Liver (tissue), 9 donors: ENCODE data around the gene MYH11. TPM values are rescaled to one million over a fixed set of nuclear protein-coding genes. Genes with fewer than 3 reads are reported as not detected.

Experiments used
- DNase-seq: peaks from one replicate; pipeline ENCODE4 v3.0.0-alpha.2; 2017; ENCODE audit warnings: low spot score
- H3K27ac ChIP-seq, 2 donors: one replicate each; pipeline ENCODE4 v1.7.0; 2013; ENCODE audit warnings: inconsistent platforms in 2 of 2, low read length in 2 of 2, control low read depth in 1 of 2, low read depth in 1 of 2, mild to moderate bottlenecking in 1 of 2
- H3K27me3 ChIP-seq, 4 donors: one replicate each; pipeline versions ENCODE4 v1.6.1 to v1.7.0; 2013; ENCODE audit warnings: low read length in 3 of 4, inconsistent platforms in 1 of 4, mild to moderate bottlenecking in 1 of 4, moderate library complexity in 1 of 4; ENCODE audit not compliant: control insufficient read depth in 4 of 4, insufficient read depth in 4 of 4
- H3K36me3 ChIP-seq, 4 donors: one replicate each; pipeline versions ENCODE4 v1.6.1 to v1.7.0; 2013; ENCODE audit warnings: low read length in 3 of 4, mild to moderate bottlenecking in 3 of 4, low read depth in 1 of 4, moderate library complexity in 1 of 4; ENCODE audit not compliant: control insufficient read depth in 4 of 4, insufficient read depth in 3 of 4
- H3K4me1 ChIP-seq, 4 donors: one replicate each; pipeline versions ENCODE4 v1.6.1 to v1.7.0; 2013; ENCODE audit warnings: low read length in 3 of 4, mild to moderate bottlenecking in 3 of 4, moderate library complexity in 1 of 4; ENCODE audit not compliant: control insufficient read depth in 4 of 4, insufficient read depth in 4 of 4
- H3K4me3 ChIP-seq, 3 donors: one replicate each; pipeline versions ENCODE4 v1.6.1 to v1.7.0; 2013; ENCODE audit warnings: low read length in 3 of 3, control low read depth in 1 of 3, low read depth in 1 of 3, mild to moderate bottlenecking in 1 of 3
- H3K9ac ChIP-seq, 2 donors: one replicate each; pipeline ENCODE4 v1.7.0; 2013; ENCODE audit warnings: low read length in 2 of 2, mild to moderate bottlenecking in 2 of 2, moderate library complexity in 2 of 2, control low read depth in 1 of 2, low read depth in 1 of 2
- H3K9me3 ChIP-seq, 4 donors: one replicate each; pipeline versions ENCODE4 v1.6.1 to v1.7.0; 2013; ENCODE audit warnings: low read length in 3 of 4; ENCODE audit not compliant: control insufficient read depth in 4 of 4
- EGR1 ChIP-seq, 2 donors: IDR thresholded peaks; 2 replicates each; pipeline ENCODE4 v1.6.1; 2016 to 2018; ENCODE audit warnings: antibody characterized with exemption in 2 of 2, low read depth in 2 of 2
- FOXA1 ChIP-seq: IDR thresholded peaks from 2 replicates; pipeline ENCODE4 v1.6.1; 2016; ENCODE audit warnings: antibody characterized with exemption
- FOXA2 ChIP-seq: IDR thresholded peaks from 2 replicates; pipeline ENCODE4 v1.6.1; 2016; ENCODE audit warnings: antibody characterized with exemption
- GABPA ChIP-seq, 2 donors: IDR thresholded peaks in 1 of 2; conservative IDR thresholded peaks in 1 of 2; 2 replicates each; pipeline ENCODE4 v1.6.1; 2016; ENCODE audit warnings: antibody characterized with exemption in 2 of 2, mild to moderate bottlenecking in 1 of 2, moderate library complexity in 1 of 2
- HNF4A ChIP-seq, 2 donors: conservative IDR thresholded peaks; 2 replicates each; pipeline ENCODE4 v1.6.1; 2016; ENCODE audit warnings: antibody characterized with exemption in 2 of 2, mild to moderate bottlenecking in 2 of 2
- HNF4G ChIP-seq: IDR thresholded peaks from 2 replicates; pipeline ENCODE4 v1.6.1; 2016; ENCODE audit warnings: antibody characterized with exemption
- JUND ChIP-seq, 2 donors: IDR thresholded peaks; 2 replicates each; pipeline ENCODE4 v1.6.1; 2016; ENCODE audit warnings: antibody characterized with exemption in 2 of 2
- NR2F2 ChIP-seq: IDR thresholded peaks from 2 replicates; pipeline ENCODE4 v1.6.1; 2016; ENCODE audit warnings: antibody characterized with exemption
- RAD21 ChIP-seq, 2 donors: IDR thresholded peaks; 2 replicates each; pipeline ENCODE4 v1.6.1; 2016; ENCODE audit warnings: antibody characterized with exemption in 2 of 2, mild to moderate bottlenecking in 2 of 2
- RXRA ChIP-seq, 2 donors: IDR thresholded peaks; 2 replicates each; pipeline ENCODE4 v1.6.1; 2017 to 2018; ENCODE audit warnings: antibody characterized with exemption in 2 of 2, mild to moderate bottlenecking in 1 of 2
- SP1 ChIP-seq: IDR thresholded peaks from 2 replicates; pipeline ENCODE4 v1.6.1; 2018; ENCODE audit warnings: antibody characterized with exemption, mild to moderate bottlenecking
- TAF1 ChIP-seq: conservative IDR thresholded peaks from 2 replicates; pipeline ENCODE4 v1.6.1; 2016; ENCODE audit warnings: antibody characterized with exemption, mild to moderate bottlenecking
- YY1 ChIP-seq: IDR thresholded peaks from 2 replicates; pipeline ENCODE4 v1.6.1; 2016; ENCODE audit warnings: antibody characterized with exemption, mild to moderate bottlenecking
- WGBS: extraction: QIAGEN DNeasy Blood & Tissue Kit; methylation state at CpG from one replicate; pipeline ENCODE4 v1.1.7; 2013; 5-methylcytosine and 5-hydroxymethylcytosine counted together
- polyA plus RNA-seq, 2 donors: library from polyadenylated mRNA; stranded (reverse) in 1 of 2; unstranded in 1 of 2; fragments of 200-250 nt in 1 of 2; fragments of >200 nt in 1 of 2; fragmentation: Nextera tagmentation in 1 of 2; extraction: Ambion mirVana in 1 of 2; gene quantifications; one replicate each; pipeline versions ENCODE4 v1.2.1 to v1.2.3, GENCODE V29; 2013 to 2015
- total RNA-seq, 2 donors: library from RNA; depleted of rRNA; stranded (reverse); fragments of >200 nt; gene quantifications; one replicate each; pipeline ENCODE4 v1.2.3, GENCODE V29; 2014
- TF ChIP-seq, protein P1 (sequence below): IDR thresholded peaks from 2 replicates; pipeline ENCODE4 v1.6.1; 2016; ENCODE audit warnings: antibody characterized with exemption, mild to moderate bottlenecking
- TF ChIP-seq, protein P2 (sequence below): fragments of 150-350 bp; IDR thresholded peaks from 2 replicates; pipeline ENCODE4 v1.5.1; 2017; ENCODE audit warnings: improper control_type of control experiment, low read depth, low read length; ENCODE audit not compliant: missing input control
- TF ChIP-seq, protein P3 (sequence below): IDR thresholded peaks from 2 replicates; pipeline ENCODE4 v1.6.1; 2016; ENCODE audit warnings: antibody characterized with exemption
- TF ChIP-seq, protein P4 (sequence below): IDR thresholded peaks from 2 replicates; pipeline ENCODE4 v1.6.1; 2016; ENCODE audit warnings: antibody characterized with exemption
- TF ChIP-seq, protein P5 (sequence below): IDR thresholded peaks from 2 replicates; pipeline ENCODE4 v1.6.1; 2016; ENCODE audit warnings: antibody characterized with exemption
- donor health status: healthy.
- donor health status: healthy.
- donor health status: healthy.
- donor health status: healthy.
- donor health status: healthy.

The MYH11 gene
- total and polyA plus RNA-seq, 4 donors = 0.51 to 33.7 (median 4.0) TPM

DNA sequence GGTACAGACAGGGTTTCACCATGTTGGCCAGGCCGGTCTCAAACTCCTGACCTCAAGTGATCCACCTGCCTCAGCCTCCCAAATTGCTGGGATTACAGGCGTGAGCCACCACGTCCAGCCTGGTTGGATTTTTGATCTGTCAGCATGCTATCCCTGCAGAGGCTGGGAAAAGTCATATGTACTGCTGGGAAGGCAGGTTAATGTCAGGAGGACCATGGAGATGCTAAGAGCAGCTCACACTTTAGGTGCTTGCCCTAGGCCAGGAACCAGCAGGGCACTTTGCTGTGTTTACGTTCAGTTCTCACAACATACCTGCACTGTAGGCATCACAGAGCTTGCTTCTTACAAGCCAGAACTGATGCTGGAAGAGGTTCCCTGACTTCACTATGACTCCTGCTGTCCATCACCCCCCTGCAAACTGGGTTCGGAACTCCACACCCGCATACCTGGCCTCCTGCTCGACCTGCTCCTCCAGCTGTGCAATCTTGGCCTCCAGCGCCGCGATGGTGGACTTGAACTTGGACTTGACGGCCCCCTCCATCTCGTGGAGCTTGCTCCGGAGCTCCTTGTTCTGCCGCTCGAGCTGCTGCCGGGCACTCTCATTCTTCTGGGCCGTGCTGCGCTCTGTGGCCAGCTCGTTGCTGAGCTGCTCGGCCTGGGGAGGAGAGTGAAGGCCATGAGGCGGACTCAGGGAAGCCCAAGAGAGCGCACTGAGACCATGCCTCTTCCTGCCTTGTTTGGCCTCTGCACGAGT, 140.0 kb downstream of the MYH11 start:
- 95% methylated on average over 23 of the region's 23 CpGs for WGBS
- Histone ChIP-seq H3K4me3 (no peak overlapping the region), H3K27me3 (no peaks in the 10 kb centered on the region), H3K4me1 (no peaks in the 10 kb centered on the region), H3K9ac (no peak overlapping the region), H3K27ac (no peak overlapping the region), H3K9me3 (no peaks in the 10 kb centered on the region), H3K36me3 (peaks cover 0 to 3% (median 0%) of the 10 kb centered on the region in 4 donors)
- no peak for TF ChIP-seq HNF4G
- TF ChIP-seq JUND (IDR thresholded peaks at IDR 0.05) = no peak
- no peak for TF ChIP-seq TAF1
- TF ChIP-seq, protein P1, sequence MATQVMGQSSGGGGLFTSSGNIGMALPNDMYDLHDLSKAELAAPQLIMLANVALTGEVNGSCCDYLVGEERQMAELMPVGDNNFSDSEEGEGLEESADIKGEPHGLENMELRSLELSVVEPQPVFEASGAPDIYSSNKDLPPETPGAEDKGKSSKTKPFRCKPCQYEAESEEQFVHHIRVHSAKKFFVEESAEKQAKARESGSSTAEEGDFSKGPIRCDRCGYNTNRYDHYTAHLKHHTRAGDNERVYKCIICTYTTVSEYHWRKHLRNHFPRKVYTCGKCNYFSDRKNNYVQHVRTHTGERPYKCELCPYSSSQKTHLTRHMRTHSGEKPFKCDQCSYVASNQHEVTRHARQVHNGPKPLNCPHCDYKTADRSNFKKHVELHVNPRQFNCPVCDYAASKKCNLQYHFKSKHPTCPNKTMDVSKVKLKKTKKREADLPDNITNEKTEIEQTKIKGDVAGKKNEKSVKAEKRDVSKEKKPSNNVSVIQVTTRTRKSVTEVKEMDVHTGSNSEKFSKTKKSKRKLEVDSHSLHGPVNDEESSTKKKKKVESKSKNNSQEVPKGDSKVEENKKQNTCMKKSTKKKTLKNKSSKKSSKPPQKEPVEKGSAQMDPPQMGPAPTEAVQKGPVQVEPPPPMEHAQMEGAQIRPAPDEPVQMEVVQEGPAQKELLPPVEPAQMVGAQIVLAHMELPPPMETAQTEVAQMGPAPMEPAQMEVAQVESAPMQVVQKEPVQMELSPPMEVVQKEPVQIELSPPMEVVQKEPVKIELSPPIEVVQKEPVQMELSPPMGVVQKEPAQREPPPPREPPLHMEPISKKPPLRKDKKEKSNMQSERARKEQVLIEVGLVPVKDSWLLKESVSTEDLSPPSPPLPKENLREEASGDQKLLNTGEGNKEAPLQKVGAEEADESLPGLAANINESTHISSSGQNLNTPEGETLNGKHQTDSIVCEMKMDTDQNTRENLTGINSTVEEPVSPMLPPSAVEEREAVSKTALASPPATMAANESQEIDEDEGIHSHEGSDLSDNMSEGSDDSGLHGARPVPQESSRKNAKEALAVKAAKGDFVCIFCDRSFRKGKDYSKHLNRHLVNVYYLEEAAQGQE = no peak
- TF ChIP-seq YY1 = no peak
- no peak for TF ChIP-seq FOXA1
- no peak for TF ChIP-seq RXRA (IDR thresholded peaks at IDR 0.05)
- TF ChIP-seq, protein P2, sequence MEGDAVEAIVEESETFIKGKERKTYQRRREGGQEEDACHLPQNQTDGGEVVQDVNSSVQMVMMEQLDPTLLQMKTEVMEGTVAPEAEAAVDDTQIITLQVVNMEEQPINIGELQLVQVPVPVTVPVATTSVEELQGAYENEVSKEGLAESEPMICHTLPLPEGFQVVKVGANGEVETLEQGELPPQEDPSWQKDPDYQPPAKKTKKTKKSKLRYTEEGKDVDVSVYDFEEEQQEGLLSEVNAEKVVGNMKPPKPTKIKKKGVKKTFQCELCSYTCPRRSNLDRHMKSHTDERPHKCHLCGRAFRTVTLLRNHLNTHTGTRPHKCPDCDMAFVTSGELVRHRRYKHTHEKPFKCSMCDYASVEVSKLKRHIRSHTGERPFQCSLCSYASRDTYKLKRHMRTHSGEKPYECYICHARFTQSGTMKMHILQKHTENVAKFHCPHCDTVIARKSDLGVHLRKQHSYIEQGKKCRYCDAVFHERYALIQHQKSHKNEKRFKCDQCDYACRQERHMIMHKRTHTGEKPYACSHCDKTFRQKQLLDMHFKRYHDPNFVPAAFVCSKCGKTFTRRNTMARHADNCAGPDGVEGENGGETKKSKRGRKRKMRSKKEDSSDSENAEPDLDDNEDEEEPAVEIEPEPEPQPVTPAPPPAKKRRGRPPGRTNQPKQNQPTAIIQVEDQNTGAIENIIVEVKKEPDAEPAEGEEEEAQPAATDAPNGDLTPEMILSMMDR = no peak
- no peak for DNase-seq

DNA sequence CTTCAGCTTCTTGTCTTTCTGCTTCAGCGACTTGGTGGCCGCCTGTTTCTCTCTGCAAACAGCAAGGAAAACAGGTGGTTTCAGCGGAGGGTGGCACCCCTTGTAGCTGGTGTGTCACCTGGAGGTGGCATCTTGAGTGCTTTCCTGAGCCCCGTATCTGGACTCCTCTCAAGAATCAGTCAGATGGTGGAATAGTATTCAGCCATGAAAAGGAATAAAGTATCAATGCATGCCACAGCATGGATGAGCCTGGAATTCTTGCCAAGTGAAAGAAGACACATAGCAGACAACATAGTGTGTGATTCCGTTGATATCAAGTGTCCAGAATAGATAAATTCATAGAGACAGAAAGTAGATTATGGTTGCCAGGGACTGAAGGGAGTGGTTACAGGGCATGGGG, 141.6 kb downstream of the MYH11 start:
- H3K9ac ChIP-seq = no peak overlapping the region
- H3K27ac ChIP-seq = no peak overlapping the region
- H3K9me3 ChIP-seq = no peaks in the 10 kb centered on the region
- H3K27me3 ChIP-seq = no peaks in the 10 kb centered on the region
- 98% methylated on average over 5 of the region's 5 CpGs for WGBS
- no peaks in the 10 kb centered on the region for H3K4me1 ChIP-seq
- H3K4me3 ChIP-seq = no peak overlapping the region
- peaks cover 0 to 3% (median 0%) of the 10 kb centered on the region in 4 donors for H3K36me3 ChIP-seq
- no peak for DNase-seq
- TF ChIP-seq NR2F2 (no peak), FOXA1 (no peak), RXRA (IDR thresholded peaks at IDR 0.05) (no peak), SP1 (no peak), HNF4G (no peak), GABPA (IDR thresholded peaks at IDR 0.05 in 1 of 2, conservative IDR thresholded peaks at IDR 0.05 in 1 of 2) (no peak), RAD21 (IDR thresholded peaks at IDR 0.05) (no peak), JUND (IDR thresholded peaks at IDR 0.05) (no peak), HNF4A (conservative IDR thresholded peaks at IDR 0.05) (no peak), FOXA2 (no peak), EGR1 (IDR thresholded peaks at IDR 0.05; ENCODE audit: low read depth in 2 of 2) (no peak), TAF1 (no peak), YY1 (no peak)
- TF ChIP-seq, protein P3, sequence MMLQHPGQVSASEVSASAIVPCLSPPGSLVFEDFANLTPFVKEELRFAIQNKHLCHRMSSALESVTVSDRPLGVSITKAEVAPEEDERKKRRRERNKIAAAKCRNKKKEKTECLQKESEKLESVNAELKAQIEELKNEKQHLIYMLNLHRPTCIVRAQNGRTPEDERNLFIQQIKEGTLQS = no peak
- TF ChIP-seq, protein P4, sequence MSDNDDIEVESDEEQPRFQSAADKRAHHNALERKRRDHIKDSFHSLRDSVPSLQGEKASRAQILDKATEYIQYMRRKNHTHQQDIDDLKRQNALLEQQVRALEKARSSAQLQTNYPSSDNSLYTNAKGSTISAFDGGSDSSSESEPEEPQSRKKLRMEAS = no peak
- TF ChIP-seq, protein P5, sequence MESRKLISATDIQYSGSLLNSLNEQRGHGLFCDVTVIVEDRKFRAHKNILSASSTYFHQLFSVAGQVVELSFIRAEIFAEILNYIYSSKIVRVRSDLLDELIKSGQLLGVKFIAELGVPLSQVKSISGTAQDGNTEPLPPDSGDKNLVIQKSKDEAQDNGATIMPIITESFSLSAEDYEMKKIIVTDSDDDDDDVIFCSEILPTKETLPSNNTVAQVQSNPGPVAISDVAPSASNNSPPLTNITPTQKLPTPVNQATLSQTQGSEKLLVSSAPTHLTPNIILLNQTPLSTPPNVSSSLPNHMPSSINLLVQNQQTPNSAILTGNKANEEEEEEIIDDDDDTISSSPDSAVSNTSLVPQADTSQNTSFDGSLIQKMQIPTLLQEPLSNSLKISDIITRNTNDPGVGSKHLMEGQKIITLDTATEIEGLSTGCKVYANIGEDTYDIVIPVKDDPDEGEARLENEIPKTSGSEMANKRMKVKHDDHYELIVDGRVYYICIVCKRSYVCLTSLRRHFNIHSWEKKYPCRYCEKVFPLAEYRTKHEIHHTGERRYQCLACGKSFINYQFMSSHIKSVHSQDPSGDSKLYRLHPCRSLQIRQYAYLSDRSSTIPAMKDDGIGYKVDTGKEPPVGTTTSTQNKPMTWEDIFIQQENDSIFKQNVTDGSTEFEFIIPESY = no peak
- TF ChIP-seq, protein P2 = no peak
